ENCODE data around the gene BAIAP3.

Gene BAIAP3

GRCh38 chr16:1378087-1378803 lies 44.8 kb downstream of the BAIAP3 start:
- Mint-ChIP-seq H3K36me3 (peaks cover 22 to 27% of the 10 kb centered on the region in 2 donors), H3K4me1 (peaks cover 23 to 37% of the 10 kb centered on the region in 2 donors), H3K4me3 (peak overlapping the region; percentile 87 to 88), H3K27ac (peak overlapping the region; percentile 97), H3K27me3 (no peaks in the 10 kb centered on the region), H3K9me3 (no peaks in the 10 kb centered on the region)
- ATAC-seq (replicated peaks) (no peak), DNase-seq (no peak)

GRCh38 chr16:1378804-1379303 lies 45.4 kb downstream of the BAIAP3 start:
- ATAC-seq (replicated peaks), result peak; percentile 81 to 84
- Mint-ChIP-seq H3K4me3 (peak overlapping the region; percentile 87 to 88), H3K27ac (peak overlapping the region; percentile 97), H3K36me3 (peaks cover 22 to 27% of the 10 kb centered on the region in 2 donors), H3K9me3 (no peaks in the 10 kb centered on the region), H3K4me1 (peaks cover 23 to 37% of the 10 kb centered on the region in 2 donors), H3K27me3 (no peaks in the 10 kb centered on the region)
- DNase-seq, result peak; percentile 75

GRCh38 chr16:1379304-1380076 lies 46.0 kb downstream of the BAIAP3 start:
- Mint-ChIP-seq H3K27me3 (no peaks in the 10 kb centered on the region), H3K9me3 (no peaks in the 10 kb centered on the region), H3K4me1 (peaks cover 21 to 37% of the 10 kb centered on the region in 2 donors), H3K4me3 (peak overlapping the region; percentile 87 to 88), H3K27ac (peak overlapping the region; percentile 93), H3K36me3 (peaks cover 22 to 26% of the 10 kb centered on the region in 2 donors)
- peak; percentile 47 for DNase-seq
- peak; percentile 71 to 77 for ATAC-seq (replicated peaks)

- H3K9me3 Mint-ChIP-seq, result no peaks in the 10 kb centered on the region
- DNase-seq (no peak), ATAC-seq (replicated peaks) (no peak)
- H3K27me3 Mint-ChIP-seq, result no peaks in the 10 kb centered on the region
- peak overlapping the region; percentile 87 for H3K4me3 Mint-ChIP-seq
- peaks cover 25 to 30% of the 10 kb centered on the region in 2 donors for H3K36me3 Mint-ChIP-seq
- H3K27ac Mint-ChIP-seq, result peak overlapping the region; percentile 93
- peaks cover 23 to 37% of the 10 kb centered on the region in 2 donors for H3K4me1 Mint-ChIP-seq
Observed at GRCh38 chr16:1380195-1380594, 46.8 kb downstream of the BAIAP3 start.

GRCh38 chr16:1381612-1382406 lies 48.4 kb downstream of the BAIAP3 start:
- Mint-ChIP-seq H3K27ac (no peak overlapping the region), H3K4me1 (peaks cover 18 to 30% of the 10 kb centered on the region in 2 donors), H3K36me3 (peaks cover 24 to 28% of the 10 kb centered on the region in 2 donors), H3K27me3 (no peaks in the 10 kb centered on the region), H3K9me3 (no peaks in the 10 kb centered on the region), H3K4me3 (no peak overlapping the region)
- DNase-seq (no peak), ATAC-seq (replicated peaks) (no peak)

DNA sequence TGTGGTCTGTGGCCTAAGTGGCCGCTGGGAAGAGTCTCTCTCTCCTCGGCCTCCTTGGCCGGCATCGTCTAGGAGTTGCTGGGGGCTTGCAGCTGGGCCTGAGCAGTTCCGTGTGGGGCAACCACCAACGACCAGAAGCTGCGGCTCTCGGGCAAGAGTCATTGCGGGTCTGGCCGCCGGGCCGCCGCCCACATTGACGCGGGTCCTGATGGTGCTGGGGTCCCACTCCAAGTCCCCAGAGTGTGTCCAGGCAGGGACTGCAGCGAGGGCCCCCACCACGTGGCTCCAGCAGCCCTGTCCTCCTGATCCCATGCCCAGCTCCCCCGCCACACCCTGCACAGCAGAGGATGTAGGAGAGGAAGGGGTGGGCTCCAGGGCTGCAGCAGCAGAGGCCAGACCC lies 50.1 kb downstream of the BAIAP3 start:
- H3K27ac Mint-ChIP-seq, result no peak overlapping the region
- H3K36me3 Mint-ChIP-seq, result peaks cover 29 to 30% of the 10 kb centered on the region in 2 donors
- no peak for ATAC-seq (replicated peaks)
- H3K4me1 Mint-ChIP-seq, result peaks cover 10 to 12% of the 10 kb centered on the region in 2 donors
- H3K4me3 Mint-ChIP-seq, result no peak overlapping the region
- no peaks in the 10 kb centered on the region for H3K27me3 Mint-ChIP-seq
- no peaks in the 10 kb centered on the region for H3K9me3 Mint-ChIP-seq
- DNase-seq, result no peak

DNA sequence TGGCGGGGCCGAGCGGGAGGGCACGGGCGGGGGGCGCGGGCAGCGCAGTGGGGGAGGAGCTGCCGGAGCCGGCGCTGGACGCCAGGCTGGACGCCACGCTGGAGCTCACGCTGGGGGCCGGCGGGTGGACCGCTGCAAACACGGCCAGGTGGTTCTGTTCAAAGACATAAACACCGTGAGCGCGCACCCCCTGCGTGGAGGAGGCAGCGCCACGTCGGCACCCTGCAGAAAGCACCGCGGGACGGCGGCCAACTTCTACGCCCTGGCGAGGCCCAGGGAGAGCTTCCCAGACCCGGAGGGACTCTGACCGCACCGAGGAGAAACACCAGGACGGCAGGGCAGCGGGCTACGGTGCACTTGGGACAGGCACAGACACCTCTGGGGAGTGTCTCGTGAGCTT lies 51.8 kb downstream of the BAIAP3 start:
- DNase-seq, result no peak
- Mint-ChIP-seq H3K4me1 (peaks cover 2 to 4% of the 10 kb centered on the region in 2 donors), H3K4me3 (no peak overlapping the region), H3K27me3 (no peaks in the 10 kb centered on the region), H3K36me3 (peaks cover 27 to 31% of the 10 kb centered on the region in 2 donors), H3K9me3 (no peaks in the 10 kb centered on the region), H3K27ac (no peak overlapping the region)
- ATAC-seq (replicated peaks), result no peak

GRCh38 chr16:1387331-1387730 lies 53.9 kb downstream of the BAIAP3 start:
- no peak overlapping the region for H3K4me3 Mint-ChIP-seq
- H3K4me1 Mint-ChIP-seq, result peaks cover 0 to 6% of the 10 kb centered on the region in 2 donors
- DNase-seq (no peak), ATAC-seq (replicated peaks) (no peak)
- H3K27ac Mint-ChIP-seq, result no peak overlapping the region
- no peaks in the 10 kb centered on the region for H3K9me3 Mint-ChIP-seq
- peaks cover 28 to 33% of the 10 kb centered on the region in 2 donors for H3K36me3 Mint-ChIP-seq
- no peaks in the 10 kb centered on the region for H3K27me3 Mint-ChIP-seq

DNA sequence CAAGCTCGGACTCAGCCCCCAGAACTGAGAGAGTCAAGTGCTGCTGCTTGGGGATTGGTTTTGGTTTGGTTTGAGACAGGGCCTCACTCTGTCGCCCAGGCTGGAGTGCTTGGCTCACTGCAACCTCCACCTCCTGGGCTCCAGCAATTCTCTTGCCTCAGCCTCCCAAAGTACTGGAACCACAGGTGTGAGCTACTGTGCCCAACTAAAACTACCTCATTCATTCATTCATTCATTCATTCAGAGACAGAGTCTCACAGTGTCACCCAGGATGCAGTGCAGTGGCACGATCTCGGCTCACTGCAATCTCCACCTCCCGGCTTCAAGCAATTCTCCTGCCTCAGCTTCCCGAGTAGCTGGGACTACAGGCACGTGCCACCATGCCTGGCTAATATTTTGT lies 56.3 kb downstream of the BAIAP3 start:
- Mint-ChIP-seq H3K36me3 (peaks cover 34 to 37% of the 10 kb centered on the region in 2 donors), H3K4me1 (peaks cover 0 to 5% of the 10 kb centered on the region in 2 donors), H3K27me3 (no peaks in the 10 kb centered on the region), H3K4me3 (no peak overlapping the region), H3K27ac (no peak overlapping the region), H3K9me3 (no peaks in the 10 kb centered on the region)
- DNase-seq (no peak), ATAC-seq (replicated peaks) (no peak)

GRCh38 chr16:1390239-1390779 lies 56.9 kb downstream of the BAIAP3 start:
- peaks cover 0 to 4% of the 10 kb centered on the region in 2 donors for H3K4me1 Mint-ChIP-seq
- no peaks in the 10 kb centered on the region for H3K9me3 Mint-ChIP-seq
- ATAC-seq (replicated peaks) (peak; percentile 27 to 34), DNase-seq (no peak)
- no peak overlapping the region for H3K27ac Mint-ChIP-seq
- H3K4me3 Mint-ChIP-seq, result no peak overlapping the region
- no peaks in the 10 kb centered on the region for H3K27me3 Mint-ChIP-seq
- H3K36me3 Mint-ChIP-seq, result peaks cover 32 to 34% of the 10 kb centered on the region in 2 donors

GRCh38 chr16:1392826-1393225 lies 59.4 kb downstream of the BAIAP3 start:
- H3K4me3 Mint-ChIP-seq, result no peak overlapping the region
- DNase-seq (no peak), ATAC-seq (replicated peaks) (no peak)
- H3K36me3 Mint-ChIP-seq, result peaks cover 25 to 31% of the 10 kb centered on the region in 2 donors
- H3K27ac Mint-ChIP-seq, result no peak overlapping the region
- peaks cover 0 to 4% of the 10 kb centered on the region in 2 donors for H3K4me1 Mint-ChIP-seq
- no peaks in the 10 kb centered on the region for H3K27me3 Mint-ChIP-seq
- no peaks in the 10 kb centered on the region for H3K9me3 Mint-ChIP-seq

GRCh38 chr16:1393613-1394176 lies 60.2 kb downstream of the BAIAP3 start:
- no peak overlapping the region for H3K27ac Mint-ChIP-seq
- H3K4me3 Mint-ChIP-seq, result no peak overlapping the region
- no peaks in the 10 kb centered on the region for H3K9me3 Mint-ChIP-seq
- ATAC-seq (replicated peaks) (no peak), DNase-seq (no peak)
- H3K4me1 Mint-ChIP-seq, result peaks cover 0 to 4% of the 10 kb centered on the region in 2 donors
- H3K27me3 Mint-ChIP-seq, result no peaks in the 10 kb centered on the region
- peaks cover 32 to 33% of the 10 kb centered on the region in 2 donors for H3K36me3 Mint-ChIP-seq

- peaks cover 36 to 37% of the 10 kb centered on the region in 2 donors for H3K36me3 Mint-ChIP-seq
- H3K4me1 Mint-ChIP-seq, result peaks cover 0 to 4% of the 10 kb centered on the region in 2 donors
- no peaks in the 10 kb centered on the region for H3K9me3 Mint-ChIP-seq
- ATAC-seq (replicated peaks), result no peak
- no peak overlapping the region for H3K27ac Mint-ChIP-seq
- H3K27me3 Mint-ChIP-seq, result no peaks in the 10 kb centered on the region
- no peak overlapping the region for H3K4me3 Mint-ChIP-seq
- no peak for DNase-seq
Observed at GRCh38 chr16:1394367-1394951, 61.0 kb downstream of the BAIAP3 start.
